H9 (cell line): ENCODE results near the gene TIRAP. TPM values are rescaled to one million over a fixed set of nuclear protein-coding genes. Genes with fewer than 3 reads are reported as not detected.

ENCODE experiments used
- DNase-seq: peaks from one replicate; pipeline ENCODE4 v3.0.0-alpha.2; 2017
- H2AFZ ChIP-seq: one replicate; pipeline ENCODE4 v1.6.1; 2013; ENCODE audit warnings: mild to moderate bottlenecking, low read length, control low read depth, moderate library complexity
- H2AK5ac ChIP-seq: 2 replicates; pipeline ENCODE4 v1.6.1; 2013; ENCODE audit warnings: low read length, control low read depth, mixed read lengths; ENCODE audit not compliant: insufficient read length
- H2BK120ac ChIP-seq: one replicate; pipeline ENCODE4 v1.6.1; 2013; ENCODE audit warnings: low read depth, mild to moderate bottlenecking, low read length, control low read depth, inconsistent platforms; ENCODE audit not compliant: poor library complexity, severe bottlenecking
- H2BK12ac ChIP-seq: 2 replicates; pipeline ENCODE4 v1.6.1; 2013; ENCODE audit warnings: low read length, control low read depth, mixed read lengths, low read depth; ENCODE audit not compliant: insufficient read length
- H2BK15ac ChIP-seq: 2 replicates; pipeline ENCODE4 v1.6.1; 2013; ENCODE audit warnings: low read depth, low read length, control low read depth
- H2BK20ac ChIP-seq: one replicate; pipeline ENCODE4 v1.6.1; 2013; ENCODE audit warnings: low read depth, mild to moderate bottlenecking, low read length, control low read depth, inconsistent platforms; ENCODE audit not compliant: poor library complexity, severe bottlenecking
- H2BK5ac ChIP-seq: 2 replicates; pipeline ENCODE4 v1.6.1; 2013; ENCODE audit warnings: low read length, control low read depth, mixed read lengths; ENCODE audit not compliant: insufficient read length
- H3K14ac ChIP-seq: 2 replicates; pipeline ENCODE4 v1.6.1; 2013; ENCODE audit warnings: low read length, control low read depth; ENCODE audit not compliant: insufficient read depth
- H3K18ac ChIP-seq: 2 replicates; pipeline ENCODE4 v1.6.1; 2013; ENCODE audit warnings: low read depth, mild to moderate bottlenecking, mixed read lengths, low read length, control low read depth; ENCODE audit not compliant: insufficient read length
- H3K23ac ChIP-seq: 2 replicates; pipeline ENCODE4 v1.6.1; 2013; ENCODE audit warnings: low read length, control low read depth, mixed read lengths, low read depth; ENCODE audit not compliant: insufficient read length
- H3K23me2 ChIP-seq: 2 replicates; pipeline ENCODE4 v1.6.1; 2013; ENCODE audit warnings: low read depth, mild to moderate bottlenecking, mixed read lengths, low read length, control low read depth; ENCODE audit not compliant: insufficient read length, poor library complexity, severe bottlenecking
- H3K27ac ChIP-seq: 2 replicates; pipeline ENCODE4 v1.5.1; 2013; ENCODE audit warnings: low read length, control low read depth, mixed read lengths, low read depth; ENCODE audit not compliant: insufficient read length
- H3K27me3 ChIP-seq: 2 replicates; pipeline ENCODE4 v1.6.1; 2013; ENCODE audit warnings: low read length, control low read depth, inconsistent platforms; ENCODE audit not compliant: insufficient read depth
- H3K4ac ChIP-seq: 2 replicates; pipeline ENCODE4 v1.6.1; 2013; ENCODE audit warnings: low read depth, mild to moderate bottlenecking, control low read depth, inconsistent platforms, low read length, moderate library complexity
- H3K4me1 ChIP-seq: 2 replicates; pipeline ENCODE4 v1.6.1; 2013; ENCODE audit warnings: low read length, control low read depth, inconsistent platforms; ENCODE audit not compliant: insufficient read depth
- H3K4me2 ChIP-seq: 2 replicates; pipeline ENCODE4 v1.6.1; 2013; ENCODE audit warnings: low read length, control low read depth, mixed read lengths; ENCODE audit not compliant: insufficient read length, insufficient read depth
- H3K56ac ChIP-seq: 2 replicates; pipeline ENCODE4 v1.6.1; 2013; ENCODE audit warnings: low read depth, mild to moderate bottlenecking, mixed read lengths, low read length, control low read depth; ENCODE audit not compliant: insufficient read length
- H3K79me1 ChIP-seq: 2 replicates; pipeline ENCODE4 v1.6.1; 2013; ENCODE audit warnings: low read depth, mild to moderate bottlenecking, moderate library complexity, low read length, control low read depth, inconsistent platforms; ENCODE audit not compliant: insufficient read depth, poor library complexity, severe bottlenecking
- H3K79me2 ChIP-seq: 2 replicates; pipeline ENCODE4 v1.6.1; 2013; ENCODE audit warnings: low read length, control low read depth, inconsistent platforms; ENCODE audit not compliant: insufficient read depth
- H3K9ac ChIP-seq: 2 replicates; pipeline ENCODE4 v1.6.1; 2013; ENCODE audit warnings: low read length, control low read depth, mixed read lengths; ENCODE audit not compliant: insufficient read length; ENCODE audit errors: extremely low read depth
- H3K9me3 ChIP-seq: one replicate; pipeline ENCODE4 v1.6.1; 2013; ENCODE audit warnings: low read depth, low read length, inconsistent platforms; ENCODE audit not compliant: control insufficient read depth
- H3T11ph ChIP-seq: one replicate; pipeline ENCODE4 v1.6.1; 2013; ENCODE audit warnings: mild to moderate bottlenecking, low read length, control low read depth, inconsistent platforms
- H4K20me1 ChIP-seq: one replicate; pipeline ENCODE4 v1.6.1; 2013; ENCODE audit not compliant: control insufficient read depth, insufficient read length, insufficient read depth
- H4K5ac ChIP-seq: 2 replicates; pipeline ENCODE4 v1.6.1; 2013; ENCODE audit warnings: low read depth, mild to moderate bottlenecking, mixed read lengths, low read length, control low read depth; ENCODE audit not compliant: insufficient read length
- H4K8ac ChIP-seq: replicated peaks from 2 replicates; pipeline ENCODE4 v1.6.1; 2013; ENCODE audit warnings: low read length, control low read depth, mixed read lengths, low read depth; ENCODE audit not compliant: insufficient read length
- H4K91ac ChIP-seq: 2 replicates; pipeline ENCODE4 v1.6.1; 2013; ENCODE audit warnings: low read depth, mild to moderate bottlenecking, moderate library complexity, mixed read lengths, low read length, control low read depth; ENCODE audit not compliant: insufficient read length
- H3K27ac Mint-ChIP-seq, 3 experiments: 2 replicates in 2 of 3; 3 replicates in 1 of 3; pipeline ENCODE4 v1.8.0; 2020 to 2021; ENCODE audit warnings: mixed read lengths in 3 of 3, mild to moderate bottlenecking in 1 of 3, moderate library complexity in 1 of 3
- H3K27me3 Mint-ChIP-seq: 2 replicates; pipeline ENCODE4 v1.8.0; 2021; ENCODE audit warnings: low read depth, mild to moderate bottlenecking, moderate library complexity, mixed read lengths
- H3K36me3 Mint-ChIP-seq, 3 experiments: 2 replicates in 2 of 3; 3 replicates in 1 of 3; pipeline ENCODE4 v1.8.0; 2020 to 2021; ENCODE audit warnings: low read depth in 3 of 3, mixed read lengths in 3 of 3; ENCODE audit not compliant: insufficient read depth in 1 of 3
- H3K4me1 Mint-ChIP-seq, 2 experiments: 2 replicates each; pipeline ENCODE4 v1.8.0; 2020; ENCODE audit warnings: mixed read lengths in 2 of 2
- H3K4me3 Mint-ChIP-seq, 2 experiments: 2 replicates in 1 of 2; 3 replicates in 1 of 2; pipeline ENCODE4 v1.8.0; 2020 to 2021; ENCODE audit warnings: mild to moderate bottlenecking in 2 of 2, mixed read lengths in 2 of 2, moderate library complexity in 1 of 2
- H3K9me3 Mint-ChIP-seq, 2 experiments: 2 replicates in 1 of 2; 3 replicates in 1 of 2; pipeline ENCODE4 v1.8.0; 2020; ENCODE audit warnings: mild to moderate bottlenecking in 2 of 2, mixed read lengths in 2 of 2, moderate library complexity in 1 of 2
- WGBS: extraction: QIAGEN DNeasy Blood & Tissue Kit; methylation state at CpG from one replicate; pipeline ENCODE4 v1.1.7; 2013; ENCODE audit warnings: missing lambda C conversion rate, low lambda C conversion rate, mixed read lengths; ENCODE audit not compliant: insufficient read length; ENCODE audit errors: extremely low coverage; 5-methylcytosine and 5-hydroxymethylcytosine counted together
- total RNA-seq: library from RNA; stranded (reverse); gene quantifications from 2 replicates; pipeline ENCODE4 v1.2.1, GENCODE V29; 2021
- TF ChIP-seq, protein P1 (sequence below): fragments of 200-600 bp; sonication (generic); conservative IDR thresholded peaks from 3 replicates; pipeline ENCODE4 v1.8.0; 2021; ENCODE audit warnings: antibody characterized with exemption, mild to moderate bottlenecking

The TIRAP gene
- total RNA-seq, 1 experiment from 2014 or later, result 7.0 TPM

- no peak overlapping the region; a peak in 2 of 7 replicates for H3K27ac Mint-ChIP-seq
- no peaks in the 10 kb centered on the region for H4K20me1 ChIP-seq
- WGBS, result no CpG with 5 or more reads among the region's 6 CpGs
These were observed 5.3 kb downstream of the TIRAP start for GRCh38 chr11:126288237-126288636.

More at GRCh38 chr11:126288237-126288636, 5.3 kb downstream of the TIRAP start:
- no peak overlapping the region for H3K23ac ChIP-seq
- H3K56ac ChIP-seq, result no peak overlapping the region
- no peak overlapping the region for H3K14ac ChIP-seq
- H2BK120ac ChIP-seq, result no peak overlapping the region
- H3K27me3 ChIP-seq, result no peaks in the 10 kb centered on the region; the same call in 1 of the 2 replicates
- no peak overlapping the region for H2BK15ac ChIP-seq
- no peak overlapping the region for H2BK12ac ChIP-seq
- no peak overlapping the region for H3T11ph ChIP-seq
- Mint-ChIP-seq H3K27me3 (peaks cover 3% of the 10 kb centered on the region; the same call in 1 of the 2 replicates), H3K4me1 (peaks cover 5 to 7% of the 10 kb centered on the region in 2 experiments), H3K9me3 (no peaks in the 10 kb centered on the region; a peak in 1 of 5 replicates), H3K36me3 (peaks cover 2 to 16% (median 3%) of the 10 kb centered on the region in 3 experiments; a peak in 3 of 7 replicates), H3K4me3 (no peak overlapping the region)
- H3K4me1 ChIP-seq, result peaks cover 4% of the 10 kb centered on the region; the same call in 1 of the 2 replicates
- no peak overlapping the region for H4K5ac ChIP-seq
- no peak overlapping the region for H3K4me2 ChIP-seq
- no peak overlapping the region for H3K18ac ChIP-seq
- H4K91ac ChIP-seq, result no peak overlapping the region
- DNase-seq, result no peak
- H3K79me1 ChIP-seq, result no peaks in the 10 kb centered on the region
- H2AFZ ChIP-seq, result no peak overlapping the region
- peaks cover 5% of the 10 kb centered on the region for H3K23me2 ChIP-seq
- no peaks in the 10 kb centered on the region for H3K79me2 ChIP-seq
- H2BK5ac ChIP-seq, result no peak overlapping the region
- H4K8ac ChIP-seq, result no peak overlapping the region
- no peak overlapping the region for H3K4ac ChIP-seq
- H3K27ac ChIP-seq, result no peak overlapping the region
- H3K9me3 ChIP-seq, result no peaks in the 10 kb centered on the region
- H2AK5ac ChIP-seq, result no peak overlapping the region
- no peak overlapping the region for H2BK20ac ChIP-seq
- TF ChIP-seq, protein P1, sequence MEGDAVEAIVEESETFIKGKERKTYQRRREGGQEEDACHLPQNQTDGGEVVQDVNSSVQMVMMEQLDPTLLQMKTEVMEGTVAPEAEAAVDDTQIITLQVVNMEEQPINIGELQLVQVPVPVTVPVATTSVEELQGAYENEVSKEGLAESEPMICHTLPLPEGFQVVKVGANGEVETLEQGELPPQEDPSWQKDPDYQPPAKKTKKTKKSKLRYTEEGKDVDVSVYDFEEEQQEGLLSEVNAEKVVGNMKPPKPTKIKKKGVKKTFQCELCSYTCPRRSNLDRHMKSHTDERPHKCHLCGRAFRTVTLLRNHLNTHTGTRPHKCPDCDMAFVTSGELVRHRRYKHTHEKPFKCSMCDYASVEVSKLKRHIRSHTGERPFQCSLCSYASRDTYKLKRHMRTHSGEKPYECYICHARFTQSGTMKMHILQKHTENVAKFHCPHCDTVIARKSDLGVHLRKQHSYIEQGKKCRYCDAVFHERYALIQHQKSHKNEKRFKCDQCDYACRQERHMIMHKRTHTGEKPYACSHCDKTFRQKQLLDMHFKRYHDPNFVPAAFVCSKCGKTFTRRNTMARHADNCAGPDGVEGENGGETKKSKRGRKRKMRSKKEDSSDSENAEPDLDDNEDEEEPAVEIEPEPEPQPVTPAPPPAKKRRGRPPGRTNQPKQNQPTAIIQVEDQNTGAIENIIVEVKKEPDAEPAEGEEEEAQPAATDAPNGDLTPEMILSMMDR, result no peak
- no peak overlapping the region for H3K9ac ChIP-seq
